Glutamatergic neuron (in vitro differentiated cells): ENCODE data around the gene TIAM2. TPM values are rescaled to one million over a fixed set of nuclear protein-coding genes. Genes with fewer than 3 reads are reported as not detected.
"Not testable (repeated sequence)": the region's sequence is repeated elsewhere in the genome, so short reads cannot be mapped to it uniquely, and the experiment has no call there.

Experiments used
- DNase-seq: peaks from one replicate; pipeline ENCODE4 v3.0.0; 2022
- H3K27ac Mint-ChIP-seq: one replicate; pipeline ENCODE4 v1.8.0; 2020; ENCODE audit warnings: mild to moderate bottlenecking, mixed read lengths, inconsistent platforms; ENCODE audit not compliant: unreplicated experiment
- H3K27me3 Mint-ChIP-seq: one replicate; pipeline ENCODE4 v1.8.0; 2020; ENCODE audit warnings: mild to moderate bottlenecking, moderate library complexity, mixed read lengths, inconsistent platforms; ENCODE audit not compliant: unreplicated experiment
- H3K36me3 Mint-ChIP-seq: one replicate; pipeline ENCODE4 v1.8.0; 2020; ENCODE audit warnings: mild to moderate bottlenecking, mixed read lengths, inconsistent platforms; ENCODE audit not compliant: unreplicated experiment
- H3K4me1 Mint-ChIP-seq: one replicate; pipeline ENCODE4 v1.8.0; 2020; ENCODE audit warnings: mild to moderate bottlenecking, low read depth, mixed read lengths, inconsistent platforms; ENCODE audit not compliant: unreplicated experiment
- H3K4me3 Mint-ChIP-seq: one replicate; pipeline ENCODE4 v1.8.0; 2020; ENCODE audit warnings: mild to moderate bottlenecking, mixed read lengths, inconsistent platforms; ENCODE audit not compliant: unreplicated experiment
- H3K9me3 Mint-ChIP-seq: one replicate; pipeline ENCODE4 v1.8.0; 2020; ENCODE audit warnings: mild to moderate bottlenecking, moderate library complexity, mixed read lengths, inconsistent platforms; ENCODE audit not compliant: unreplicated experiment
- total RNA-seq: library from RNA; stranded (reverse); fragmentation: NEBNext Ultra II Directional; extraction: Animal tissue kit (Norgen Biotek cat#: 25700); gene quantifications from one replicate; pipeline ENCODE4 v1.2.1, GENCODE V29; 2021; ENCODE audit not compliant: unreplicated experiment
- TF ChIP-seq, protein P1 (sequence below): fragments of 200-600 bp; sonication (generic); IDR thresholded peaks from one replicate; pipeline ENCODE4 v1.5.0; 2021; ENCODE audit not compliant: partially characterized antibody, unreplicated experiment

TIAM2 gene
- total RNA-seq, 1 donor from 2014 or later = 113 TPM

DNA sequence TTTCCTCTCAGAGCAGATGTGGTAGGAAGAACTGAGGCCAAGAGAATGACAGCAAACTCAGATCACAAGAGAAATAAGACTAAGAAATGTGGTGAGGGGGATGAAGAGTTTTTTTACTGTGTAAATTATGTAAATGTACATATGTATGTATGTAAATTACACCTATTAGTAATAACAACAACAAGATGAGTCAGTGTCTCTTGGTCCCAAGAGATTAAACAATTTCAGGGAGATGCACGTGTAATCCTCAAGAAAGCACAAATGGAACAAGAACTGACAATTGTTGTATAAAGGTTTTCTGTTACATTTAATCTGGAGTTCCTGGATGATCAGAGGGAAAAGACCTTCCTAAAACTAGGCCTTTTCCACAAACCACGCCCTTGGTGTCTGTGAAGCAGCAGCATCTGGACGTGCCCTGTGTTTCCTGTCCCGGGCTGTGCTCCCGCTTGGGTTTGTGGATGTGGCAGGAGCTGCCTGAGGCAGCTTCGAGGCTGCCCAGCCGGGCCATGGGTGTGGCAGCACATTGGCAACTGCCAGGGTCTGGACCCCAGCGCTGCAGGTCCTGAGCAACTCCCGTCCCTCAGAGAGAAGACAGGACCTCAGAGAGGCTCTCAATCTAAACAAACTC is 269.7 kb downstream of the TIAM2 start:
- H3K36me3 Mint-ChIP-seq = no peaks in the 10 kb centered on the region
- H3K27me3 Mint-ChIP-seq = peaks cover 6% of the 10 kb centered on the region
- H3K4me3 Mint-ChIP-seq = no peak overlapping the region
- peak overlapping the region; percentile 74 for H3K27ac Mint-ChIP-seq
- peak; percentile 54 for DNase-seq
- H3K9me3 Mint-ChIP-seq = peaks cover 3% of the 10 kb centered on the region
- TF ChIP-seq, protein P1, sequence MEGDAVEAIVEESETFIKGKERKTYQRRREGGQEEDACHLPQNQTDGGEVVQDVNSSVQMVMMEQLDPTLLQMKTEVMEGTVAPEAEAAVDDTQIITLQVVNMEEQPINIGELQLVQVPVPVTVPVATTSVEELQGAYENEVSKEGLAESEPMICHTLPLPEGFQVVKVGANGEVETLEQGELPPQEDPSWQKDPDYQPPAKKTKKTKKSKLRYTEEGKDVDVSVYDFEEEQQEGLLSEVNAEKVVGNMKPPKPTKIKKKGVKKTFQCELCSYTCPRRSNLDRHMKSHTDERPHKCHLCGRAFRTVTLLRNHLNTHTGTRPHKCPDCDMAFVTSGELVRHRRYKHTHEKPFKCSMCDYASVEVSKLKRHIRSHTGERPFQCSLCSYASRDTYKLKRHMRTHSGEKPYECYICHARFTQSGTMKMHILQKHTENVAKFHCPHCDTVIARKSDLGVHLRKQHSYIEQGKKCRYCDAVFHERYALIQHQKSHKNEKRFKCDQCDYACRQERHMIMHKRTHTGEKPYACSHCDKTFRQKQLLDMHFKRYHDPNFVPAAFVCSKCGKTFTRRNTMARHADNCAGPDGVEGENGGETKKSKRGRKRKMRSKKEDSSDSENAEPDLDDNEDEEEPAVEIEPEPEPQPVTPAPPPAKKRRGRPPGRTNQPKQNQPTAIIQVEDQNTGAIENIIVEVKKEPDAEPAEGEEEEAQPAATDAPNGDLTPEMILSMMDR = no peak
- peaks cover 64% of the 10 kb centered on the region for H3K4me1 Mint-ChIP-seq

DNA sequence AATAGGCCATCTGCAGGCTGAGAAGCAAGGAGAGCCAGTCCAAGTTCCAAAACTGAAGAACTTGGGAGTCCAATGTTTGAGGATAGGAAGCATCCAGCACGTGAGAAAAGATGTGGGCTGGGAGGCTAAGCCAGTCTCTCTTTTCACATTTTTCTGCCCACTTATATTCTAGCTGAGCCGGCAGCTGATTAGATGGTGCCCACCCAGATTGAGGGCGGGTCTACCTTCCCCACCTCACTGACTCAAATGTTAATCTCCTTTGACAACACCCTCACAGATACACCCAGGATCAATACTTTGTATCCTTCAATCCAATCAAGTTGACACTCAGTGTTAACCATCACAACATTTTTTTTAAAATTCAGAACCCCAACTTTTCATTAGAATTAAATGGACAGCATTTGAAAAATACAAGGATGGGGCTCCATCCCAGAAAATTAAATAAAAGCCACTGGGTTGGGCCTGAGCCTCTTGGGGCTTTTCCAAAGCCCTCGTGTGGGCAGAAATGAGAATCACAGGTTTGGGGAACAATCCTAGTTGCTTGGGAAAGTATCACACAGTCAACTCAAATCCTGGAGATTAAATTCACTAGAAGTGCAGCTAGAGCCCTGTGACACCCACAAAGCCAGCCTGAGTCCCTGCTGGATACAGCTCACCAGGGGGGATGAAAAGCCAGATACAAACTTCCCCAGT is 270.9 kb downstream of the TIAM2 start:
- TF ChIP-seq, protein P1 = no peak
- Mint-ChIP-seq H3K27me3 (peaks cover 6% of the 10 kb centered on the region), H3K36me3 (no peaks in the 10 kb centered on the region)

DNA sequence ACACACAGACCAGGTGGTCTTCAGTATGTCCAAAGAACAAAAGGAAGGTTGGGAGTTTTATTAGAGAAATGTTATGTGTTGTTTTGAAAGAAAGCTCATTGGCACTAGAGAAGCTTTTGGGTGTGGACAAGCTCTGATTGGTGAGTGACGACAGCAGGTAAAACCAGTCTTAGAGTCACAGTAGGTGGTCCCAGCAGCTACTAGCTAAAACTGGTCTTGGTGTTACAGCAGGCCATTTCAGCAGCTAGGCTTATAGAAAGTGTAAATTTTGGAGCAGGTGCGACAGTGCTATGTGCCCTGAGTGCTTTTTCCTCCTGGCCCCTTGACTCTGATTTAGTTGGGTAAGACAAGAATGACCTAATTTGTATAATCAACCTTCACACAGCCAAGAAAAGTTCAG is 272.3 kb downstream of the TIAM2 start:
- Mint-ChIP-seq H3K4me3 (no peak overlapping the region), H3K9me3 (peaks cover 3% of the 10 kb centered on the region), H3K27ac (peak overlapping the region; percentile 82), H3K27me3 (peaks cover 6% of the 10 kb centered on the region), H3K36me3 (no peaks in the 10 kb centered on the region), H3K4me1 (peaks cover 58% of the 10 kb centered on the region)
- TF ChIP-seq, protein P1 = no peak
- no peak for DNase-seq

More for the DNA sequence above, 270.9 kb downstream of the TIAM2 start:
- no peak for DNase-seq
- peak overlapping the region; percentile 20 for H3K4me3 Mint-ChIP-seq
- peak overlapping the region; percentile 56 for H3K27ac Mint-ChIP-seq
- peaks cover 62% of the 10 kb centered on the region for H3K4me1 Mint-ChIP-seq
- peaks cover 6% of the 10 kb centered on the region for H3K9me3 Mint-ChIP-seq

DNA sequence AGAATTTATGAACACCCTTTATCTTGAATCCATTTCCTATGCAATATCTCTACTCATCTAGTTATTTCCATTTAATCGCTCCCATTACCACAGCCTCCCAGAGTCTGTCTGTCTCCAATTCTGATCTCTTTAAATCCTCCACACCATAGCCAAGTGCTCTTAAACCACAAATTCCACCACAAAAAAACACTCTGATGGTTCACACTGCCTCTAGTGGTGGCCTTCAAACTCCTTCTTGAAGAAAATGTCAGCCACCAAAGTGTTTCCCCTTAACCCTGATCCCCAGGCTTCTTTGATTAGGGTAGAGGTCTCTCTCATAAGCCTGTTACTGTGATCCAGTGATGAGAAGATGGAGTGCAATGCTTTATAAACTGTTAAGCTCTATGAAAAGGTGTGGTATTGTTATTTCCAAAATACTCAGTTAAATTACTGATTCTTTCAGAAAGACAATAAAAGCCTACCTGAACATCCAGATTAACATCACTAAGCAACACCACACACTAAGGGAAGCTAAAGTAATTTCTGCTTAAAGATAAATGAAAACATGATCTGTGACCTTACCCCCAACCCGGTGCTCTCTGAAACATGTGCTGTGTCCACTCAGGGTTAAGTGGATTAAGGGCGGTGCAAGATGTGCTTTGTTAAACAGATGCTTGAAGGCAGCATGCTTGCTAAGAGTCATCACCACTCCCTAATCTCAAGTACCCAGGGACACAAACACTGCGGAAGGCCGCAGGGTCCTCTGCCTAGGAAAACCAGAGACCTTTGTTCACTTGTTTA is 273.2 kb downstream of the TIAM2 start:
- Mint-ChIP-seq H3K27ac (peak overlapping the region; percentile 81), H3K4me1 (peaks cover 56% of the 10 kb centered on the region), H3K4me3 (peak overlapping the region; percentile 59)
- DNase-seq, H3K36me3 Mint-ChIP-seq, H3K9me3 Mint-ChIP-seq, H3K27me3 Mint-ChIP-seq: not testable (repeated sequence)
- TF ChIP-seq, protein P1 = peak; percentile 69
